ENCODE measurements around the gene SPATA24. TPM values are rescaled to one million over a fixed set of nuclear protein-coding genes. Genes with fewer than 3 reads are reported as not detected.

SPATA24 gene
- total and polyA plus RNA-seq, 2 of the 8 experiments (the other 6 are each of a cell fraction or from before 2014, with no cell fraction given) = 5.8 to 9.4 TPM

- TF ChIP-seq TEAD4 (IDR thresholded peaks at IDR 0.05; ENCODE audit: low read depth, low read length) = no peak
- TF ChIP-seq KDM4A (IDR thresholded peaks at IDR 0.05; ENCODE audit: low read depth, low read length, severe bottlenecking) = peak; percentile 82
- no peak; the same call in 1 of the 2 replicates for TF ChIP-seq GABPA (IDR thresholded peaks at IDR 0.05; ENCODE audit: borderline replicate concordance, insufficient read depth, low read length)
- no peak; the same call in 1 of the 2 replicates for TF ChIP-seq POLR2AphosphoS5 (IDR thresholded peaks at IDR 0.05; ENCODE audit: low read depth, low read length)
- TF ChIP-seq TAF1 (IDR thresholded peaks at IDR 0.05; ENCODE audit: low read depth, low read length) = peak; percentile 64
- TF ChIP-seq CTBP2 (IDR thresholded peaks at IDR 0.05; ENCODE audit: borderline replicate concordance, insufficient read depth, insufficient read length, low read length) = no peak
- peak; percentile 55 for TF ChIP-seq ASH2L (IDR thresholded peaks at IDR 0.05; ENCODE audit: low read length)
- no peak; a peak in 1 of 4 replicates for TF ChIP-seq HDAC2 (IDR thresholded peaks at IDR 0.05; ENCODE audit: borderline replicate concordance in 1 of 2, low read depth in 2 of 2, low read length in 2 of 2)
- peak in 1 of 2 experiments; percentile 3; a peak in 1 of 3 replicates for TF ChIP-seq EP300 (IDR thresholded peaks at IDR 0.05; ENCODE audit: borderline replicate concordance in 1 of 2, low read depth in 2 of 2, low read length in 2 of 2)
- no peak for TF ChIP-seq TCF12 (IDR thresholded peaks at IDR 0.05; ENCODE audit: low read depth, low read length)
- TF ChIP-seq SIN3A (conservative IDR thresholded peaks at IDR 0.05 in 1 of 2, IDR thresholded peaks at IDR 0.05 in 1 of 2; ENCODE audit: low read depth in 1 of 2, low read length in 2 of 2) = 0 out of 4 replicates have a peak, but pooled peaks of 1 of the 2 experiments have one; percentile 18
- peak; percentile 65 to 87 for TF ChIP-seq RAD21 (IDR thresholded peaks at IDR 0.05 in 1 of 2, conservative IDR thresholded peaks at IDR 0.05 in 1 of 2; ENCODE audit: low read depth in 2 of 2, low read length in 2 of 2)
- TF ChIP-seq SUZ12 (IDR thresholded peaks at IDR 0.05; ENCODE audit: low read length) = no peak
- no peak for TF ChIP-seq POU5F1 (IDR thresholded peaks at IDR 0.05; ENCODE audit: low read depth, low read length)
- peak; percentile 46 for TF ChIP-seq TAF7 (optimal IDR thresholded peaks at IDR 0.05; ENCODE audit: borderline replicate concordance, low read depth, low read length)
Measured at GRCh38 chr5:139392678-139393496, 11.0 kb downstream of the SPATA24 start (continued).

All from H1 (cell line).